Measurements from ENCODE around the gene CRPPA. TPM values are rescaled to one million over a fixed set of nuclear protein-coding genes. Genes with fewer than 3 reads are reported as not detected.
A peak's percentile ranks its signal among the peaks of the same experiment; 100 is the strongest.

CRPPA gene
- total RNA-seq = 4.0 and 4.8 TPM in 2 replicates
- long read RNA-seq, full-length matches to known transcripts = 1 of 3 reads
- long read RNA-seq, partial matches to known transcripts = 1 of 3 reads
- long read RNA-seq, other reads (novel, unspliced or antisense) = 1 of 3 reads

- Mint-ChIP-seq H3K27me3 (ENCODE audit: low read depth) (no peaks in the 10 kb centered on the region), H3K4me3 (peak within 1 kb of the TSS; percentile 83), H3K9me3 (no peaks in the 10 kb centered on the region), H3K36me3 (ENCODE audit: low read depth) (no peaks in the 10 kb centered on the region), H3K4me1 (peaks cover 22% of the 10 kb centered on the region), H3K27ac (ENCODE audit: unreplicated experiment) (peak within 1 kb of the TSS; percentile 97)
- DNase-seq (ENCODE audit: low read depth, low spot score) = peak; percentile 44
- no peak for TF ChIP-seq CTCF (conservative IDR thresholded peaks at IDR 0.05)
These were observed at the start of gene CRPPA for GRCh38 chr7:16421333-16422102. Gene CRPPA, minus strand, starts transcription at chr7:16421538. Its CDS starts 216 bp downstream, at chr7:16421322.

- Mint-ChIP-seq H3K27ac (ENCODE audit: unreplicated experiment) (peak within 1 kb of the TSS; percentile 73), H3K4me3 (peak within 1 kb of the TSS; percentile 51), H3K27me3 (ENCODE audit: low read depth) (no peaks in the 10 kb centered on the region), H3K9me3 (no peaks in the 10 kb centered on the region), H3K36me3 (ENCODE audit: low read depth) (no peaks in the 10 kb centered on the region), H3K4me1 (peaks cover 40% of the 10 kb centered on the region)
- no peak for TF ChIP-seq CTCF (conservative IDR thresholded peaks at IDR 0.05)
- DNase-seq (ENCODE audit: low read depth, low spot score) = no peak
These were observed 44.4 kb upstream of the CRPPA start, which contains the start of gene SOSTDC1 for GRCh38 chr7:16465469-16466361. Gene SOSTDC1, minus strand, starts transcription at chr7:16465738. Its CDS starts 70 bp downstream, at chr7:16465668.

DNA sequence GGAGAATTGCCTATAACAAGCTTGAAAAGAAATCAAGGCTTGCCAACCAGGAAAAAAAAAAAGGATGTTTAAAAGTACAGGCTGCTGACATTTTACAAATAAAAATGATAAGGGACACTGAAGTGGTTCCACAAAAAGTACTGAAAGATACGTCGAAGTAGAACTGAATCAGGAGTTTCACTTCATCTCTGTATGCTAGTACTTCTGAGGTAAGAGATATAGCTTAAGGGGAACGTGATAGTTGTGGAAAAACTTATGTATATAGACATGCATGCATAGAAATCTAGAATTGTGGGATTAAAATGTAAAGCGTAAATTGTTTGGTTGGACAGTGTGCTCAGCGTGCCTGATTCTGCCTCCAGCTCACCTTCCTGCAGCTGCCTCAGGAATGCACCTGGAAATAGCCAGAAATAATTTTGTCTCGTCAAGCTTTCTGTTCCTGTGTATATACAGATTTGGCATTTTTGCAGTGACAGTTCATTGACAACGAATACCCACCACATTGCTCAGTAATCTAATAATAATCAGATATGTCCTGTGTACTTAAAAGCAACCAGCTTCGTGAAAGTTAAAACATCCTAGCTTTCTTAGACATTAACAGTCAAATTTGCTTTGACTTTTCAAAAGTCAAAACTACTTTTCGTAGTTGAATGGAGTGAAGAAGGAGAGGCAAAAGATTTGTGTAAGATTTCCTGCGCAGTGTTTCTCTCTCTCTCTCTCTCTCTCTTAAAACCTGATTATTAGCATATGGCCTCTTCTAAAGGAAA lies 42.8 kb upstream of the CRPPA start:
- H3K27ac Mint-ChIP-seq (ENCODE audit: unreplicated experiment) = no peak overlapping the region
- TF ChIP-seq CTCF (conservative IDR thresholded peaks at IDR 0.05) = no peak
- H3K4me1 Mint-ChIP-seq = peaks cover 40% of the 10 kb centered on the region
- H3K27me3 Mint-ChIP-seq (ENCODE audit: low read depth) = no peaks in the 10 kb centered on the region
- no peaks in the 10 kb centered on the region for H3K36me3 Mint-ChIP-seq (ENCODE audit: low read depth)
- H3K4me3 Mint-ChIP-seq = peak overlapping the region; percentile 25
- DNase-seq (ENCODE audit: low read depth, low spot score) = no peak
- H3K9me3 Mint-ChIP-seq = no peaks in the 10 kb centered on the region

GRCh38 chr7:16463520-16463919 lies 42.2 kb upstream of the CRPPA start:
- no peak overlapping the region for H3K4me3 Mint-ChIP-seq
- H3K9me3 Mint-ChIP-seq = no peaks in the 10 kb centered on the region
- no peak for DNase-seq (ENCODE audit: low read depth, low spot score)
- no peak overlapping the region for H3K27ac Mint-ChIP-seq (ENCODE audit: unreplicated experiment)
- no peaks in the 10 kb centered on the region for H3K27me3 Mint-ChIP-seq (ENCODE audit: low read depth)
- H3K36me3 Mint-ChIP-seq (ENCODE audit: low read depth) = no peaks in the 10 kb centered on the region
- peaks cover 40% of the 10 kb centered on the region for H3K4me1 Mint-ChIP-seq
- no peak for TF ChIP-seq CTCF (conservative IDR thresholded peaks at IDR 0.05)

- no peak for DNase-seq (ENCODE audit: low read depth, low spot score)
These were observed 41.1 kb upstream of the CRPPA start for GRCh38 chr7:16462431-16462889.

More at GRCh38 chr7:16462431-16462889, 41.1 kb upstream of the CRPPA start:
- H3K4me1 Mint-ChIP-seq = peaks cover 40% of the 10 kb centered on the region
- H3K4me3 Mint-ChIP-seq = no peak overlapping the region
- no peak for TF ChIP-seq CTCF (conservative IDR thresholded peaks at IDR 0.05)
- no peaks in the 10 kb centered on the region for H3K36me3 Mint-ChIP-seq (ENCODE audit: low read depth)
- no peaks in the 10 kb centered on the region for H3K9me3 Mint-ChIP-seq
- no peaks in the 10 kb centered on the region for H3K27me3 Mint-ChIP-seq (ENCODE audit: low read depth)
- no peak overlapping the region for H3K27ac Mint-ChIP-seq (ENCODE audit: unreplicated experiment)

Data from neural crest cell (in vitro differentiated cells).